ENCODE results near the gene SERTAD3.
"Not testable (repeated sequence)": the region's sequence is repeated elsewhere in the genome, so short reads cannot be mapped to it uniquely, and the experiment has no call there.

The SERTAD3 gene

GRCh38 chr19:40457953-40458596 is 13.9 kb upstream of the SERTAD3 start:
- no peak for FAIRE-seq

DNA sequence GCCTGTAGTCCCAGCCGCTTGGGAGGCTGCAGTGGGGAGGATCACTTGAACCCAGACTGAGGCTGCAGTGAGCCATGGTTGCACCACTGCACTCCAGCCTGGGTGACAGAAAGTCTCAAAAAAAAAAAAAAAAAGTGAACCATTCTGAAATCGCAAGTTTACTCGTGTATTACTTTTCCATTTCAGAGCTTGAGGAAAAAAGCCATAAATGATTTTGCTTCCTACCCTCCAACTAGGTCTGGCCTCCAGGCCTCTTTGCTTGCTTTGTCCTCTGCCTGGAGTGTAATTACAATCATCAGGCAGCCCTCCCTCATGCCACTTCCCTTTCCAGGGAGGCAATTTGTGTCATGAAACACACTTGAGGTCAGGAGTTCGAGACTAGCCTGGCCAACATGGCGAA is 12.9 kb upstream of the SERTAD3 start:
- no peak for FAIRE-seq

DNA sequence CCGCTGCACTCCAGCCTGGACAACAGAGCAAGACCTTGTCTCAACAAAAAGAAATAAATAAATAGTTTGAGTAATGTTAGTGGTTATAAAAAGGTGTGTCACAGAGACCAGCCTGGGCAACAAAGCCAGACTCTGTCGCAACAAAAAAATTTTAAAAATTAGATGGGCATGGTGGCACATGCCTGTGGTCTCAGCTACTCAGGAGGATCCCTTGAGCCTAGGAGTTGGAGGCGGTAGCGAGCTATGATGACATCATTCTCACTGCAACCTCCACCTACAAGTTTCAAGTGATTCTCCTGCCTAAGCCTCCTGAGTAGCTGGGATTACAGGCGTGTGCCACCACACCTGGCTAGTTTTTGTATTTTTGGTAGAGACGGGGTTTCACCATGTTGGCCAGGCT is 9.8 kb upstream of the SERTAD3 start:
- not testable (repeated sequence) for FAIRE-seq

GRCh38 chr19:40453151-40453735 is 9.1 kb upstream of the SERTAD3 start:
- no peak for FAIRE-seq

- FAIRE-seq = no peak
These were observed 7.9 kb upstream of the SERTAD3 start for GRCh38 chr19:40452016-40452415.

GRCh38 chr19:40450664-40451063 is 6.5 kb upstream of the SERTAD3 start:
- no peak for FAIRE-seq

GRCh38 chr19:40449506-40449905 is 5.4 kb upstream of the SERTAD3 start:
- FAIRE-seq = no peak

DNA sequence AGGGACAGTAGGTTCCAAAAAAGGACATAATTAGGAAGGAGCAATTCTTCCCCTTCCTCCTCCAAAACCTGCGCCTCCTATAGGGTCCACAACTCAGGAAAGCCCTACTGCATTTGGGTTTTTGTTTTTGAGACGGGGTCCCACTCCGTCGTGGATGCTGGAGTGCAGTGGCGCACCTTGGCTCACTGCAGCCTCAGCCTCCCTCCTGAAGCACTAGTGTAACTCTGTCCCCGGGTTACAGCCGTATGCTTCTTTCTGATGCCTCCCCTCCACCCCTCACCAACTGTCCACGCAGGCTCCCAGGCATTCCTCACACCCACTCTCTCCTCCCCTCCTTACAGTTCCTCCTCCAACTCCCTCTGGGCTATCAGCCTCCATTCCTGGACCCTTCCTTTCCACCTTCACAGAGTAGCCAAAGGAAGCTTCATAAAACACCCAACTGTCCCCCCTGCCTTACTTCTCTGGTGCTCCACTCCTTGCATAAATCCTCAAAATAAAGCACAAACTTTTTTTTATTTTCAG is 2.2 kb upstream of the SERTAD3 start:
- no peak for FAIRE-seq

GRCh38 chr19:40445780-40446262 is 1.7 kb upstream of the SERTAD3 start:
- no peak for FAIRE-seq

DNA sequence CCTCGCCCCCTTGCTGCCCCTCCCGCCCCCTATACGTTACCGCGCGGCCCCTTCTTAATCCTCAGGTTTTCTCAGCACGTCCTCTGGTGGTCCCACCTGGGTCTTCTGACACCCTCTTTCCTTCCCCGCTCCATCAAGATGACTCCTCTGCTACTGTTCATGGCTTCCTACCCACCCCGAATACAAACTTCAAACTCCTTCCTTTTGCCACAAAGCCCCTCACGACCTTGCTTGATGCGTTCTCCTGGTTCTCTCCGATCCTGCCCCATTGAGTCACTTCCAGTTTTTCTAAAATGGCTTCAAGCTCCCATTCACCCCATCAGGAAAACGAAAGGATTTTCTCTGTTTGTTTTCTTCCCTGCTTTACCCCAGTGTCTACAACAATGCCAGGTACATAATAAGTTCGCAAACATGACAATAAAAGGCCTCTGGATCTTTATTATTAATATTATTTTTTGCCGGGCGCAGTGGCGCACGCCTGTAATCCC is 734 bp upstream of the SERTAD3 start:
- FAIRE-seq = no peak

DNA sequence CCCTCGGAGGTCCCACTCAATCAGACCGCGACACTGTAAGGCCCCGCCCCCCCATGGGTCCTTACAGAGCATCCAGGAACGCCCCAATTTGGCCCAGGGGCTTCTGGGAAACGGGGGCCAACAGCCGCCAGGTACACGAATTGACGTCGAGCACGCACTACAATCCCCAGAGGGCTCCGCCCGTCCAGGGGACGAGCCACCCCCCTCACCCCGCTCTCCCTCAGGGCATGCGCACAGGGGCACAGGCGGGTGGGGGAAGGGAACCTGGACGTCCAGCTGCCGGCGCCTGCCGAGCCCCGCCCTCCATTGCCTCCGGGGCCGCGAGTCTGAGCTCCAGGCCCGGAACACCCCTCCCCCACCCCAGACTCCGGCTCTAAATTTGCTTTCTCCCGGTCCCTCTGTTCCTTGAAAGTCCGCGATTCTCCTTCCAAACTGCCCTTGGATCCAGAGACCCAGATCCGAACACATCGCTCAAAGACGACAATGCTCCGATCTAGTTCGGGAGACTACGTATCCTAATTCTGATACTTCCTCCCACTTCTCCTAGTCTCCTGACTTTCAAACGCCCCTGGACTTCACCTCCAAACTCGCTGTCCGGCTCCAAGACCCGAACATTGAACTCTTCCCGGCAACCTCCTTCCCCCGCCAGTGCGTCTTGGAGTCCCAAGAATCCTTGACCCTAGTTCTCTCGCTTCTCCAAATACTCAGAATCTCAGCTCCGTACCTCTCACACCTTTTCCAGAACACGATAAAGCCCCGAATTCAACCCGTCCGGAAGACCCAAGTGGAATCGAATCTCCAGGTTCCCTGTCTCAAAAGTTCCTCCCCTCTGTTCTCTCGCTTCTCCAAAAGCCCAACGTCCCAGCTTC is 770 bp downstream of the SERTAD3 start:
- FAIRE-seq = peak; percentile 97

DNA sequence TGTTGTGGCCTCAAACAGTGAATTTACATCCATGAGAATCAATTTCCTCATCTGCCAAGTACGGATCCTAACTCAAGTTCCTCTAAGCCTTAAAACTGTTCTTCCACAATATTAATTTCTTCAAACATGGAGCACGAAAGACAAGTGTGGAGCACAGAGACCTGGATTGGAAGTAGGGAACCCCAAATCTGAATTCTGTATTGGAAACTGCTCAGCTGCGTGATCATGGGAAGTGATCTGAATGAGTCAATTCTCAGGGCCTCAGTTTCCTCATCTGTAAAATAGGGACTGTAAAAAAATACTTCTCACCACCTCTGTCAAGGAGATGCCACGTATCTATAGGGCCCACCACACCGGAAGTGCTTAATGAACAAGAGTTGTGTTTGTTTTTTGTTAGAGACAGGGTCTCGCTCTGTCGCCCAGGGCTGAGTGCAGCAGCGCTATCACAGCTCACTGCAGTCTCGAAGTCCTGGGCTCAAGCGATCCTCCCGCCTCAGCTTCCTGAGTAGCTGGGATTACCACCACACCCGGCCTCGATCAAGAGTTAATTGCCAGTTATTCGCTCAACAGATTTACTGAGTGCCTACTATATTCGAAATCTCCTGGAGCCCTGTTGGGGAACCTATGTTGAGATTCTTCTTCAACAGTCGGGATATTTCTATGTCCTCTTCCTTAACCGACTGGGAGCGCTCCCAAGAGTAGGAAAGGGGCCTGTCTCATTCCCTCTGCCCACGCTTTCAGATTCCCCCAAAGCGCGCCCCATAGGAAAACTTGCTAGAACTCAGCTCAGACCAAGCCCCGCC is 1.6 kb downstream of the SERTAD3 start:
- no peak for FAIRE-seq

DNA sequence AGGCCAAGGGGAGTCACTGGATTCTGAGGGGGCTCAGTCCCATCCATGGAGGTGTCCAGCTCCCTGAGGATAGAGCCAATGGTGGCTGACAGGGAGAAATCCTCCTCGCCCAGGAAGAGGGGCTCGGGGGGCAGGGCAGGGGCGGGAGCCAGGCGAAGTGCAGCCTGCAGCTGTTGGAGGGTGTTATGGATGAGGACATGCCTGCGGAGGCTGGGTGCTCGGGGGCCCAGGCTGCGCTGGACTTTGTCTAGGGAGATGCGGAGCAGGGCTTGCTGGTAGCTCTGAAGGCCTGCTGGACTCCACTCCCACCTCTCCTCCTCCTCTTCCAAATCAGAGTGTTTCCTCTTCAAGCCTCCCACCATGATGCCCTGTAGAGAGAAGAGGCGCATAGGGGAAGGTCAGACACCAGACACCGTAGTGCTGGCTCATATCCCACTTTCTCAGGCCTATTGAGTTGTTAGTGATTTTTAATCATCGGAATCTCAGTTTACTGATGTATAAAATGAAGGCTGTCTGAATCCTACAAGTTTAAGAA is 2.3 kb downstream of the SERTAD3 start:
- FAIRE-seq = no peak

DNA sequence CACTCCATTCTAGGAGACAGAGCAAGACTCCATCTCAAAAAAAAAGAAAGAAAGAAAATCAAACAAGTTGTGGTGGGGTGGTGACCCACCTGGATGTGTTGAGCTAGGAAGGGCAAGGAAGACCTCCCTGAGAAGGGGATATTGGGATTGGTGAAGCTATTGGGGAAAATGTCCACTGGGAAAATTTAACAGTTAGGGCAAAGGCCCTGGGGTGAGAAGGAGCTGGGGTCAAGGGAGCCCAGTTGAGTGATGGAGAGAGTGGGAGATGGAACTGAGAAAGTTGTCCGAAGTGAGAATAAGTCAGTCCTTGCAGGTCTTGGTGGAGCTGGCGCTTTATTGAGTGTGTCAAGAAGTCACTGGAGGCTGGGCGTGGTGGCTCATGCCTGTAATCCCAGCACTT is 5.9 kb downstream of the SERTAD3 start:
- no peak for FAIRE-seq

DNA sequence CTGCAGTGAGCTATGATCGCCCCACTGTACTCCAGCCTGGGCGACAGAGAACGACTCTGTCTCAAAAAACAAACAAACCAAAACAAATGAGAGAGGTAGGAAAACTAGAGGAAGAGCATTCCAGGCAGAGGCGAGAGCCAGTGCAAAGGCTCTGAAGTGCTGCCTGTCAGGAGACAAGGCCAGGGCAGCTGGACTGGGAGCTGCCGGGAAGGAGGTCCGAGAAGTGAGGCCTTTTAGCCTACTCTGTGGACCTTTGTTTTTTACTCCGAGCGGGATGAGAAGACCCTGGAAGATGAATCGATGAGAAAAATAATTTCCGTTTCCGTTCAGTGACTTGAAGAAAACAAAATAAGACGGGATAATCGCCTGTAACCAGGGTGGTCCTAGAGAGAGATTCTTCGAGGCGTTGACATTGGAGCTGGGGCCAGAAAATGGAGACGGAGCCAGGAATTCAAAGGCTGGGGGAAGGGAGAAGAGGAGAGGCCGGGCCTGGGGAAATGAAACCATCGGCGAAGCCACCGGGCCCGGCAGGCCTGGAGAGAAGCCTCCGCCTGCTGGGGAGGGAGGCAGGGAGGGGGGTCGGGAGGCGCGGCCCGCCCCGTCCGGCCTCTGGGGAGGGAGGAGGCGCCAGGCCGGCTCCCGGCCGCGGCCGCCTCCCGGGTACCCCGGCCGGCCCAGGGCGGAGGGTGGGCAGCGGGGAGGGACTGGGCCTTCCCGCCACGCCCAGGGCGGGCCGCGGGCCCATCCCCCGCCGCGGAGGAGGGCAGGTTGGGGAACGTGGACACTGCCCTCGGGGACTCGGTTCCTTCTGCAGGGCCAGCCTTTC is 10.5 kb downstream of the SERTAD3 start:
- FAIRE-seq = peak; percentile 3

GRCh38 chr19:40432760-40433159 is 11.4 kb downstream of the SERTAD3 start:
- not testable (repeated sequence) for FAIRE-seq

DNA sequence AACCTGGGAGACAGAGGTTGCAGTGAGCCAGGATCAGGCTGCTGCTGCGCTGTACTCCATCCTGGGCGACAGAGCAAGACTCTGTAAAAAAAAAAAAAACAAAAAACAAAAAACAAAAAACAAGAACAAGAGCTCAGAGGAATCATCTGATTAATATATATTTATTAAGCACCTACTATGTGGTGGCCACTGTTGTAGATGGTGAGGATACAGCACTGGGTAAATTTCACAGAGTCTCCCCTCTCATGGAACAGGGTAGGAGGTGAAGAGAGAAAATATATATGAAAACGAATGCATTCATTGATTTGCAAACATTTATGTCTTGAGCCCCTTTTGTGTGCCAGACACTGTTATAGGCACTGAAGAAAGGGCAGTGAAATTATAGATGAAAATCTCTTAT is 12.4 kb downstream of the SERTAD3 start:
- no peak for FAIRE-seq

DNA sequence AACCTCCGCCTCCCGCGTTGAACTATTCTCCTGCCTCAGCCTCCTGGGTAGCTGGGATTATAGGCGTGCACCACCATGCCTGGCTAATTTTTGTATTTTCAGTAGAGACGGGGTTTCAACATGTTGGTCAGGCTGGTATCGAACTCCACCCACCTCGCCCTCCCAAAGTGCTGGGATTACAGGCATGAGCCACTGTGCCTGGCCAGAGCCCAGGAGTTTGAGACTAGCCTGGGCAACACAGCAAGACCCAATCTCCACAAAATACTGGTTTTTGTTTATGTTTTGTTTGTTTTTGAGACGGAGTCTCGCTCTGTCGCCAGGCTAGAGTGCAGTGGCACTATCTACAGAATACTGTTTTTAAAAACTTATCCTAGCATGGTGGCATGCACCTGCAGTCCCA is 13.9 kb downstream of the SERTAD3 start:
- not testable (repeated sequence) for FAIRE-seq

GRCh38 chr19:40428197-40428596 is 15.9 kb downstream of the SERTAD3 start:
- FAIRE-seq = not testable (repeated sequence)

DNA sequence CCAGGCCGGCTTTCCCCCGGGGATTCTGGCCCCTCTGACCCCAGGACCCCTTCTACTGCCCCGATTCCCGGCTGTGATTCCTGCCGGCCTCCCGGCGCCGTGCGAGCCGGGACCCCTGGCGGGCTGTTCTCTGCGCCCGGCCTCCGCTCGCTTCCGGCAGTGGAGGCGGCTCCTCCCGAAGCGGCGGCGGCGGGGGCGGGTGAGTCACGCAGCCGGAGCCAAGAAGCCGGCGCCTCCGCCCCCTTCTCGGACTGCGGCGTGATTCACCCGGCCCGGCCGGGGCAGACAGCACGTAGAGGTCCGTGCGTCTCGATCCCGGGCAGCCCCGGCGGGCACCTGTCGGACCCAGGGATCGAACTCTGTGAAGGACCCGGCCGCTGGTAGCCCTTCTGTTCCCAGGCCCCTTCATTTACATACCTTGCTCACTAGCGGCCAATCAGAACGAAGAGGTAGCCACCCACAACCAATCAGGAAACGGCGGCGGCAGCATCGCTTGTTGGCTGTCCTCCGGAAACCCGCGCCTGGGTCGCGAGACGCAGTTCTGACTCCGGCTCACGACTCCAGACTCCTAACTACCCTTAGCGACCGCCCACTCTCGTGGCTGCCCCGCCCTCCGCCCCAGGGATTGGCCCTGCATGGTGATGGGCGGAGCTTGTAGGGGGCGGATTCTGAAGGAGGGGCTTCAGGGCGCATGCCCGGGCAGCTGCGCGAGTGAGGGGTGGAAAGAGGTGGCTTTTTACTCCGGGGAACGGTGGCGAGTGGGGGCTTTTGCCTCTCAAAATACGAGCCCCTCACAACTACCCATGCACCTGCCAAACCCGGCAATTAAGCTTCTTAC is 18.5 kb downstream of the SERTAD3 start, which contains the start of gene SERTAD1:
SERTAD1 (minus strand) TSS at position 543 of the 838 bp plus-strand sequence. CDS start 2,446 bp downstream, outside the sequence.
- FAIRE-seq = peak; percentile 99
